Stomach (tissue), 19 donors: ENCODE measurements around the gene SEC14L6. TPM values are rescaled to one million over a fixed set of nuclear protein-coding genes. Genes with fewer than 3 reads are reported as not detected.
"Not testable (repeated sequence)": the region's sequence is repeated elsewhere in the genome, so short reads cannot be mapped to it uniquely, and the experiment has no call there.

Source experiments
- DNase-seq, 2 donors: peaks; one replicate each; pipeline versions ENCODE4 v3.0.0 to v3.0.0-alpha.2; 2013 to 2019
- H3K27ac ChIP-seq, 5 donors: fragments of 200-600 bp in 4 of 5; sonication (generic) in 4 of 5; one replicate each; pipeline ENCODE4 v1.5.1; 2013 to 2019; ENCODE audit warnings: mild to moderate bottlenecking in 1 of 5, moderate library complexity in 1 of 5
- H3K27me3 ChIP-seq, 3 donors: fragments of 200-600 bp; sonication (generic); one replicate each; pipeline ENCODE4 v1.5.1; 2017 to 2019; ENCODE audit warnings: mixed run types in 1 of 3
- H3K36me3 ChIP-seq, 4 donors: fragments of 200-600 bp; sonication (generic); 1 replicate in 3 of 4; 2 replicates in 1 of 4; pipeline ENCODE4 v1.5.1; 2016 to 2019
- H3K4me1 ChIP-seq, 4 donors: fragments of 200-600 bp; sonication (generic); one replicate each; pipeline ENCODE4 v1.5.1; 2016 to 2019
- H3K4me3 ChIP-seq, 4 donors: fragments of 200-600 bp; sonication (generic) in 3 of 4; one replicate each; pipeline ENCODE4 v1.5.1; 2016 to 2019; ENCODE audit warnings: mild to moderate bottlenecking in 1 of 4
- H3K9me3 ChIP-seq, 4 donors: fragments of 200-600 bp; sonication (generic); one replicate each; pipeline ENCODE4 v1.5.1; 2016 to 2019
- CTCF ChIP-seq, 7 experiments: fragments of 450-650 bp in 4 of 7; fragments of 200-600 bp in 3 of 7; sonication (generic) in 3 of 7; IDR thresholded peaks; one replicate each; pipeline ENCODE4 v1.5.1; 2016 to 2019; ENCODE audit warnings: antibody characterized with exemption in 7 of 7, control low read depth in 2 of 7, mild to moderate bottlenecking in 1 of 7
- EP300 ChIP-seq: sonication (generic); formaldehyde crosslinking; IDR thresholded peaks from one replicate; pipeline ENCODE4 v1.6.1; 2017; ENCODE audit warnings: antibody characterized with exemption
- POLR2A ChIP-seq, 4 donors: fragments of 450-650 bp; IDR thresholded peaks; one replicate each; pipeline ENCODE4 v1.6.1; 2016; ENCODE audit warnings: antibody characterized with exemption in 4 of 4, control low read depth in 2 of 4, mild to moderate bottlenecking in 1 of 4, moderate library complexity in 1 of 4
- POLR2AphosphoS5 ChIP-seq, 3 donors: sonication (generic); formaldehyde crosslinking; IDR thresholded peaks; one replicate each; pipeline ENCODE4 v1.6.1; 2016; ENCODE audit warnings: antibody characterized with exemption in 3 of 3
- WGBS, 5 donors: extraction: QIAGEN DNeasy Blood & Tissue Kit in 3 of 5; methylation state at CpG; one replicate each; pipeline versions ENCODE4 v1.1.5 to v1.1.7; 2013 to 2018; 5-methylcytosine and 5-hydroxymethylcytosine counted together
- intact Hi-C: fragments of 100-400 bp; cut with DNase I; formaldehyde crosslinking; loops from one replicate; pipeline ENCODE4 v1.15.1; 2023; ENCODE audit warnings: low total_unique reads
- long read RNA-seq, 10 donors: transcript quantifications; one replicate each; lab custom pipeline, GENCODE V29; 2026
- polyA plus RNA-seq, 3 donors: library from polyadenylated mRNA; stranded (reverse); fragments of 200-250 nt; gene quantifications; one replicate each; pipeline ENCODE4 v1.2.3, GENCODE V29; 2013
- total RNA-seq, 5 donors: library from RNA; depleted of rRNA; stranded (reverse); fragments of >200 nt; gene quantifications; one replicate each; pipeline versions ENCODE4 v1.1.0 to v1.2.3, GENCODE V29; 2014 to 2016
- donor health status: healthy with polysubstance abuse.
- donor health status: Bipolar disorder and iron deficiency.
- donor health status: healthy.

SEC14L6 gene
- total RNA-seq, result under 1 TPM in 1 of 5 donors, not detected in 4; 0.58 TPM
- 1 to 10 TPM in 1 of 3 donors, under 1 TPM in 2; 0.68 to 1.4 (median 1.00) TPM for polyA plus RNA-seq
- long read RNA-seq, donor 1, result 0 reads
- long read RNA-seq, donor 2, result 0 reads
- long read RNA-seq, donor 3, result 0 reads
- long read RNA-seq, donor 4, result 0 reads
- long read RNA-seq, donor 5, result 0 reads
- long read RNA-seq, donor 6, result 0 reads
- long read RNA-seq, donor 7, result 0 reads
- long read RNA-seq, donor 8, result 0 reads
- long read RNA-seq, donor 9, result 0 reads
- long read RNA-seq, donor 10, result 0 reads

GRCh38 chr22:30546616-30547015 lies at the start of gene SEC14L6:
Gene SEC14L6, minus strand, starts transcription at chr22:30546741. Its CDS starts 59 bp downstream, at chr22:30546682.
- DNase-seq, result no peak
- Histone ChIP-seq H3K36me3 (no peaks in the 10 kb centered on the region), H3K4me1 (peaks cover 11 to 15% (median 14%) of the 10 kb centered on the region in 4 donors), H3K4me3 (no peak within 1 kb of the TSS), H3K27ac (no peak within 1 kb of the TSS), H3K27me3 (peaks cover 0 to 36% (median 23%) of the 10 kb centered on the region in 3 donors), H3K9me3 (no peaks in the 10 kb centered on the region)
- 88 to 97% (median 94%) methylated on average over 6 to 7 of the region's 7 CpGs for WGBS, 5 donors
- no peak for TF ChIP-seq POLR2AphosphoS5 (IDR thresholded peaks at IDR 0.05)
- intact Hi-C loops, result no loop called here

- no peak overlapping the region for H3K4me3 ChIP-seq
- TF ChIP-seq CTCF (IDR thresholded peaks at IDR 0.05), result no peak
- no peak for TF ChIP-seq EP300
- TF ChIP-seq POLR2A (IDR thresholded peaks at IDR 0.05), result no peak
- no peak for TF ChIP-seq POLR2AphosphoS5 (IDR thresholded peaks at IDR 0.05)
- peaks cover 20 to 35% (median 29%) of the 10 kb centered on the region in 4 donors for H3K4me1 ChIP-seq
- H3K9me3 ChIP-seq, result no peaks in the 10 kb centered on the region
- H3K27me3 ChIP-seq, result no peaks in the 10 kb centered on the region
- DNase-seq, result no peak
- WGBS, 5 donors, result 13 to 31% (median 26%) methylated on average over 2 of the region's 2 CpGs
- no peaks in the 10 kb centered on the region for H3K36me3 ChIP-seq
- intact Hi-C loops, result no loop called here
- peak overlapping the region in 4 of 5 donors; percentile 13 to 66 (median 54) for H3K27ac ChIP-seq
These were observed 49.7 kb upstream of the SEC14L6 start for GRCh38 chr22:30596199-30596598.

GRCh38 chr22:30592360-30592713 lies 45.8 kb upstream of the SEC14L6 start:
- intact Hi-C loops, DNase-seq, H3K27me3 ChIP-seq, H3K9me3 ChIP-seq: not testable (repeated sequence)
- Histone ChIP-seq H3K4me3 (peak overlapping the region; percentile 86 to 93 (median 90)), H3K36me3 (peaks cover 18 to 25% (median 24%) of the 10 kb centered on the region in 4 donors), H3K4me1 (peaks cover 32 to 49% (median 46%) of the 10 kb centered on the region in 4 donors), H3K27ac (peak overlapping the region; percentile 13 to 86 (median 81))
- WGBS, 5 donors, result 28 to 40% (median 30%) methylated on average over 18 of the region's 18 CpGs

GRCh38 chr22:30591588-30592359 lies 45.2 kb upstream of the SEC14L6 start, which contains the start of gene PES1:
Gene PES1, minus strand, starts transcription at chr22:30591910. Its CDS starts 77 bp downstream, at chr22:30591833.
- DNase-seq, result peak; percentile 95 to 100
- Histone ChIP-seq H3K9me3 (no peaks in the 10 kb centered on the region), H3K27ac (peak within 1 kb of the TSS; percentile 67 to 86 (median 81)), H3K4me3 (peak within 1 kb of the TSS; percentile 86 to 93 (median 90)), H3K4me1 (peaks cover 28 to 45% (median 43%) of the 10 kb centered on the region in 4 donors), H3K27me3 (no peaks in the 10 kb centered on the region), H3K36me3 (peaks cover 24 to 30% (median 30%) of the 10 kb centered on the region in 4 donors)
- intact Hi-C loops, result no loop called here
- whole genome bisulfite sequencing, 5 donors, result 0 to 1% (median 1%) methylated on average over 34 to 49 of the region's 49 CpGs
- no peak for TF ChIP-seq EP300
- TF ChIP-seq POLR2AphosphoS5 (IDR thresholded peaks at IDR 0.05), result peak in 2 of 3 donors; percentile 91 to 96

- intact Hi-C loops, result no loop called here
- H3K27me3 ChIP-seq, result no peaks in the 10 kb centered on the region
- H3K9me3 ChIP-seq, result no peaks in the 10 kb centered on the region
- H3K27ac ChIP-seq, result peak overlapping the region in 4 of 5 donors; percentile 79 to 86 (median 82)
- no peak for DNase-seq
- peaks cover 29 to 36% (median 35%) of the 10 kb centered on the region in 4 donors for H3K36me3 ChIP-seq
- peak overlapping the region; percentile 86 to 93 (median 90) for H3K4me3 ChIP-seq
- 1 to 2% (median 2%) methylated on average over 14 of the region's 14 CpGs for WGBS, 5 donors
- peaks cover 25 to 39% (median 37%) of the 10 kb centered on the region in 4 donors for H3K4me1 ChIP-seq
- TF ChIP-seq EP300, result no peak
- TF ChIP-seq POLR2A (IDR thresholded peaks at IDR 0.05), result no peak
- TF ChIP-seq CTCF (IDR thresholded peaks at IDR 0.05), result no peak
- no peak for TF ChIP-seq POLR2AphosphoS5 (IDR thresholded peaks at IDR 0.05)
These were observed 44.6 kb upstream of the SEC14L6 start for GRCh38 chr22:30591191-30591587.
